Suprapubic skin (tissue), 3 donors: ENCODE results near the gene DGKB.

ENCODE experiments used
- CTCF ChIP-seq, 2 donors: fragments of 200-600 bp in 1 of 2; fragments of 450-650 bp in 1 of 2; sonication (generic) in 1 of 2; IDR thresholded peaks; one replicate each; pipeline ENCODE4 v1.5.1; 2016 to 2019; ENCODE audit warnings: antibody characterized with exemption in 2 of 2, mild to moderate bottlenecking in 1 of 2, moderate library complexity in 1 of 2
- POLR2A ChIP-seq, 2 donors: fragments of 450-650 bp; IDR thresholded peaks; one replicate each; pipeline ENCODE4 v1.6.1; 2017; ENCODE audit warnings: antibody characterized with exemption in 2 of 2, mild to moderate bottlenecking in 2 of 2, moderate library complexity in 2 of 2

- TF ChIP-seq CTCF (IDR thresholded peaks at IDR 0.05) (no peak), POLR2A (IDR thresholded peaks at IDR 0.05) (no peak)
Observed at GRCh38 chr7:14403587-14403986, 499.0 kb downstream of the DGKB start.
